Endothelial cell of umbilical vein (primary cell): ENCODE measurements around the gene DNAH3. TPM values are rescaled to one million over a fixed set of nuclear protein-coding genes. Genes with fewer than 3 reads are reported as not detected.
"Not testable (repeated sequence)": the region's sequence is repeated elsewhere in the genome, so short reads cannot be mapped to it uniquely, and the experiment has no call there.

Experiments used
- BruUV-seq: library from RNA; stranded (reverse); fragments of 400-500 nt; replicated peaks from 2 replicates; lab custom pipeline; 2021; lab: Mats Ljungman, UMichigan
- CTCF ChIA-PET: fragments of 300-600, 350-600 bp; sonication (Branson Sonifier 250); formaldehyde crosslinking; loops from one replicate; lab custom pipeline; 2021; ENCODE audit warnings: antibody characterized with exemption, inconsistent platforms; lab: Charles Lee
- POLR2A ChIA-PET: fragments of 300-600, 350-600 bp; sonication (Branson Sonifier 250); formaldehyde crosslinking; loops from one replicate; lab custom pipeline; 2021; ENCODE audit warnings: antibody characterized with exemption, inconsistent platforms; lab: Charles Lee
- DNase-seq: peaks from one replicate; pipeline ENCODE4 v3.0.0-alpha.2; 2011; ENCODE audit warnings: low read depth, low spot score
- FAIRE-seq: peaks from 2 replicates; lab custom pipeline; 2011; peaks lifted over from hg19 to GRCh38; lab: Jason Lieb, UNC
- H2AFZ ChIP-seq: 2 replicates; pipeline ENCODE4 v1.6.0; 2012; ENCODE audit warnings: low read depth, low read length, control low read depth, inconsistent platforms
- H3K27ac ChIP-seq: 2 replicates; pipeline ENCODE4 v1.5.1; 2011; ENCODE audit warnings: low read depth, mild to moderate bottlenecking, control low read depth, low read length, moderate library complexity; ENCODE audit not compliant: insufficient read depth
- H3K27me3 ChIP-seq, 2 experiments: 2 replicates each; pipeline versions ENCODE4 v1.6.0 to v1.6.1; 2011; ENCODE audit warnings: low read length in 2 of 2, mixed read lengths in 1 of 2; ENCODE audit not compliant: control insufficient read depth in 2 of 2, insufficient read depth in 2 of 2
- H3K36me3 ChIP-seq, 2 experiments: 2 replicates in 1 of 2; 3 replicates in 1 of 2; pipeline ENCODE4 v1.5.1; 2011; ENCODE audit warnings: low read length in 2 of 2, mild to moderate bottlenecking in 1 of 2, moderate library complexity in 1 of 2; ENCODE audit not compliant: control insufficient read depth in 2 of 2, insufficient read depth in 2 of 2; ENCODE audit errors: extremely low read depth in 1 of 2
- H3K4me1 ChIP-seq: 3 replicates; pipeline ENCODE4 v1.5.1; 2011; ENCODE audit warnings: mild to moderate bottlenecking, low read length; ENCODE audit not compliant: control insufficient read depth, insufficient read depth; ENCODE audit errors: extremely low read depth
- H3K4me2 ChIP-seq: 2 replicates; pipeline ENCODE4 v1.6.1; 2011; ENCODE audit warnings: low read length, control low read depth, mixed read lengths; ENCODE audit not compliant: insufficient read depth
- H3K4me3 ChIP-seq, 3 experiments: fragments of 200-600 bp in 1 of 3; sonication (generic), shearing (Covaris generic) in 1 of 3; replicated peaks in 1 of 3; 2 replicates each; pipeline ENCODE4 v1.5.1; 2011 to 2016; ENCODE audit warnings: control low read depth in 3 of 3, low read length in 3 of 3, mild to moderate bottlenecking in 2 of 3, inconsistent platforms in 1 of 3, low read depth in 1 of 3, moderate library complexity in 1 of 3; ENCODE audit not compliant: insufficient read depth in 1 of 3
- H3K79me2 ChIP-seq: 2 replicates; pipeline ENCODE4 v1.6.0; 2012; ENCODE audit warnings: low read length, inconsistent platforms; ENCODE audit not compliant: control insufficient read depth, insufficient read depth
- H3K9ac ChIP-seq: replicated peaks from 2 replicates; pipeline ENCODE3; 2011; ENCODE audit warnings: low read length, control low read depth; ENCODE audit not compliant: insufficient read depth; ENCODE audit errors: extremely low read depth
- H3K9me1 ChIP-seq: replicated peaks from 3 replicates; pipeline ENCODE4 v1.6.0; 2011; ENCODE audit warnings: mild to moderate bottlenecking, low read length; ENCODE audit not compliant: control insufficient read depth, insufficient read depth; ENCODE audit errors: extremely low read depth
- H3K9me3 ChIP-seq: replicated peaks from 2 replicates; pipeline ENCODE4 v1.5.1; 2012; ENCODE audit warnings: low read length, inconsistent platforms; ENCODE audit not compliant: control insufficient read depth, insufficient read depth
- H4K20me1 ChIP-seq: replicated peaks from 2 replicates; pipeline ENCODE3; 2011; ENCODE audit warnings: mild to moderate bottlenecking, low read length; ENCODE audit not compliant: control insufficient read depth, insufficient read depth; ENCODE audit errors: extremely low read depth
- JUN ChIP-seq: IDR thresholded peaks from 2 replicates; pipeline ENCODE4 v1.6.1; 2011; ENCODE audit warnings: borderline replicate concordance, low read depth; ENCODE audit not compliant: insufficient read length, insufficient read depth
- POLR2A ChIP-seq: IDR thresholded peaks from 2 replicates; pipeline ENCODE4 v1.6.1; 2012; ENCODE audit warnings: low read depth, mild to moderate bottlenecking, control low read depth, low read length
- dilution Hi-C: fragments of 300-500 bp; cut with MboI; formaldehyde crosslinking; loops from one replicate; pipeline ENCODE4 v1.15.0; 2019; ENCODE audit warnings: low sequenced_read_pairs; ENCODE audit not compliant: extremely low pct_ligation_motif_present
- intact Hi-C: fragments of 100-400 bp; cut with micrococcal nuclease; formaldehyde crosslinking; loops from one replicate; pipeline ENCODE4 v1.10.0; 2022
- polyA plus RNA-seq, 4 experiments: library from polyadenylated mRNA; depleted of rRNA in 3 of 4; stranded (reverse) in 3 of 4; unstranded in 1 of 4; fragments of >200 nt; gene quantifications; 2 replicates each; pipeline versions ENCODE4 v1.2.1 to v1.2.3, GENCODE V29; 2011 to 2012; ENCODE audit warnings: missing spikeins in 1 of 4
- total RNA-seq: library from RNA; stranded (reverse); gene quantifications from 2 replicates; pipeline ENCODE4 v1.2.3, GENCODE V29; 2021
- TF ChIP-seq, protein P1 (sequence below), 2 donors: IDR thresholded peaks; 1 replicate in 1 of 2; 2 replicates in 1 of 2; pipeline ENCODE4 v1.5.1; 2011; ENCODE audit warnings: low read length in 2 of 2, mild to moderate bottlenecking in 2 of 2, moderate library complexity in 2 of 2, control low read depth in 1 of 2, inconsistent platforms in 1 of 2, low read depth in 1 of 2; ENCODE audit not compliant: insufficient read depth in 1 of 2; ENCODE audit errors: extremely low read depth in 1 of 2

DNAH3 gene
- total and polyA plus RNA-seq, 2 donors (not counting 3 experiments of a cell fraction or from before 2014, with no cell fraction given) = not detected

DNA sequence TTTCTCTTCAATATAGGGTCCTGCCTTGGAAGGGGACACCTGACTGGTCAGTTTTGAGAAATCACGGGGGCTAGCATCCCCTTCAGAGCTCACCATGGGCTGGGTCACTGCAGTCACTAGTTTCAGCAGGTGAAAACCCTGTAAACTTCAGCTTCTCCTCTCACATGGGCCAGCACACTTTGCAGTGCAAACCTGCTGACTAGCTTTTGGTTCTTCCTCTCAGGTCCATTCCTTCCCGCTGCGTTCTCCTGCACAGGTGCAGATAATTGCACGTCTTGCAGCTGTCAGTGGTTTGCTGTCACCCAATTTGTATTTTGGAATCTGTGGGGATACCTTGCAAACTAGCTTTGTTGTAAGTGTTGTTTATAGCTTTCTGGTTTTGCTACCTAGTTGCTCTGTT lies 154.9 kb downstream of the DNAH3 start:
- Histone ChIP-seq H3K9me3 (no peaks in the 10 kb centered on the region), H3K79me2 (no peaks in the 10 kb centered on the region), H3K27ac (no peak overlapping the region), H3K27me3 (peaks cover 0 to 4% of the 10 kb centered on the region in 2 experiments), H4K20me1 (no peaks in the 10 kb centered on the region), H3K4me2 (no peak overlapping the region), H3K9me1 (no peaks in the 10 kb centered on the region), H2AFZ (no peak overlapping the region), H3K9ac (no peak overlapping the region), H3K4me3 (no peak overlapping the region), H3K4me1 (no peaks in the 10 kb centered on the region), H3K36me3 (no peaks in the 10 kb centered on the region)
- no TSS peak for BruUV-seq
- intact Hi-C loops (no loop called here), dilution Hi-C loops (no loop called here)
- DNase-seq = no peak
- POLR2A ChIA-PET = no interaction called here
- CTCF ChIA-PET = no interaction called here
- TF ChIP-seq POLR2A (no peak), JUN (no peak)
- TF ChIP-seq, protein P1, sequence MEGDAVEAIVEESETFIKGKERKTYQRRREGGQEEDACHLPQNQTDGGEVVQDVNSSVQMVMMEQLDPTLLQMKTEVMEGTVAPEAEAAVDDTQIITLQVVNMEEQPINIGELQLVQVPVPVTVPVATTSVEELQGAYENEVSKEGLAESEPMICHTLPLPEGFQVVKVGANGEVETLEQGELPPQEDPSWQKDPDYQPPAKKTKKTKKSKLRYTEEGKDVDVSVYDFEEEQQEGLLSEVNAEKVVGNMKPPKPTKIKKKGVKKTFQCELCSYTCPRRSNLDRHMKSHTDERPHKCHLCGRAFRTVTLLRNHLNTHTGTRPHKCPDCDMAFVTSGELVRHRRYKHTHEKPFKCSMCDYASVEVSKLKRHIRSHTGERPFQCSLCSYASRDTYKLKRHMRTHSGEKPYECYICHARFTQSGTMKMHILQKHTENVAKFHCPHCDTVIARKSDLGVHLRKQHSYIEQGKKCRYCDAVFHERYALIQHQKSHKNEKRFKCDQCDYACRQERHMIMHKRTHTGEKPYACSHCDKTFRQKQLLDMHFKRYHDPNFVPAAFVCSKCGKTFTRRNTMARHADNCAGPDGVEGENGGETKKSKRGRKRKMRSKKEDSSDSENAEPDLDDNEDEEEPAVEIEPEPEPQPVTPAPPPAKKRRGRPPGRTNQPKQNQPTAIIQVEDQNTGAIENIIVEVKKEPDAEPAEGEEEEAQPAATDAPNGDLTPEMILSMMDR (IDR thresholded peaks at IDR 0.05; ENCODE audit: extremely low read depth in 1 of 2, insufficient read depth in 1 of 2, low read depth in 1 of 2, low read length in 2 of 2) = no peak
- no peak for FAIRE-seq

DNA sequence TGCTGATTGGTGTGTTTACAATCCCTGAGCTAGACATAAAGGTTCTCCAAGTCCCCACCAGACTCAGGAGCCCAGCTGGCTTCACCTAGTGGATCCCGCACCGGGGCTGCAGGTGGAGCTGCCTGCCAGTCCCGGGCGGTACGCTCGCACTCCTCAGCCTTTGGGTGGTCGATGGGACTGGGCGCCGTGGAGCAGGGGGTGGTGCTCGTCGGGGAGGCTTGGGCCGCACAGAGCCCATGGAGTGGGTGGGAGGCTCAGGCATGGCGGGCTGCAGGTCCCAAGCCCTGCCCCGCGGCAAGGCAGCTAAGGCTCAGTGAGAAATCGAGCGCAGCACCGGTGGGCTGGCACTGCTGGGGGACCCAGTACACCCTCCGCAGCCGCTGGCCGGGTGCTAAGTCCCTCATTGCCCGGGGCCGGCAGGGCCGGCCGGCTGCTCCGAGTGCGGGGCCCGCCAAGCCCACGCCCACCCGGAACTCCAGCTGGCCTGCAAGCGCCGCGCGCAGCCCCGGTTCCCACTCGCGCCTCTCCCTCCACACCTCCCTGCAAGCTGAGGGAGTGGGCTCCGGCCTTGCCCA lies 161.1 kb downstream of the DNAH3 start:
- H3K9me3 ChIP-seq, H3K9ac ChIP-seq, H3K79me2 ChIP-seq, H3K27ac ChIP-seq, H2AFZ ChIP-seq, BruUV-seq, H3K27me3 ChIP-seq, DNase-seq, H3K4me3 ChIP-seq, H3K9me1 ChIP-seq, FAIRE-seq, H4K20me1 ChIP-seq, POLR2A ChIA-PET, H3K36me3 ChIP-seq, dilution Hi-C loops, H3K4me2 ChIP-seq, H3K4me1 ChIP-seq, intact Hi-C loops: not testable (repeated sequence)
- CTCF ChIA-PET = interaction anchor here (1.2 kb wide), 1 partner anchor 10 kb away, joined by 3 read pairs; no protein-coding TSS in a partner anchor
